Tibial nerve (tissue), 4 donors: ENCODE data around the gene ZP2. TPM values are rescaled to one million over a fixed set of nuclear protein-coding genes. Genes with fewer than 3 reads are reported as not detected.

Experiments used
- DNase-seq, 2 donors: peaks; one replicate each; pipeline ENCODE4 v3.0.0-alpha.2; 2019; ENCODE audit warnings: low spot score in 2 of 2
- H3K27ac ChIP-seq, 4 donors: fragments of 200-600 bp; sonication (generic) in 3 of 4; one replicate each; pipeline ENCODE4 v1.5.1; 2017 to 2019; ENCODE audit warnings: mild to moderate bottlenecking in 1 of 4
- H3K27me3 ChIP-seq, 2 donors: fragments of 200-600 bp; sonication (generic) in 1 of 2; one replicate each; pipeline versions ENCODE4 v1.5.1 to v1.6.0; 2017 to 2019
- H3K36me3 ChIP-seq, 3 donors: fragments of 200-600 bp; sonication (generic); one replicate each; pipeline ENCODE4 v1.5.1; 2018 to 2019
- H3K4me1 ChIP-seq, 4 donors: fragments of 200-600 bp; sonication (generic) in 3 of 4; one replicate each; pipeline ENCODE4 v1.5.1; 2017 to 2019
- H3K4me3 ChIP-seq, 4 donors: fragments of 200-600 bp; sonication (generic) in 3 of 4; one replicate each; pipeline ENCODE4 v1.5.1; 2017 to 2019; ENCODE audit warnings: mild to moderate bottlenecking in 1 of 4, moderate library complexity in 1 of 4
- H3K9me3 ChIP-seq, 4 donors: fragments of 200-600 bp; sonication (generic) in 3 of 4; one replicate each; pipeline ENCODE4 v1.5.1; 2017 to 2019
- EP300 ChIP-seq, 2 donors: sonication (generic); formaldehyde crosslinking; IDR thresholded peaks; one replicate each; pipeline ENCODE4 v1.6.1; 2017; ENCODE audit warnings: antibody characterized with exemption in 2 of 2, mild to moderate bottlenecking in 1 of 2
- POLR2A ChIP-seq, 2 donors: fragments of 450-650 bp; IDR thresholded peaks; one replicate each; pipeline ENCODE4 v1.6.1; 2017; ENCODE audit warnings: antibody characterized with exemption in 2 of 2, mild to moderate bottlenecking in 2 of 2, moderate library complexity in 2 of 2
- WGBS, 2 donors: methylation state at CpG; one replicate each; pipeline ENCODE4 v1.1.5; 2018; 5-methylcytosine and 5-hydroxymethylcytosine counted together
- total RNA-seq, 4 donors: library from RNA; depleted of rRNA; stranded (reverse); fragments of >200 nt; gene quantifications; one replicate each; pipeline ENCODE4 v1.1.0, GENCODE V29; 2016
- TF ChIP-seq, protein P1 (sequence below), 5 experiments: fragments of 200-600 bp in 3 of 5; fragments of 450-650 bp in 2 of 5; sonication (generic) in 3 of 5; IDR thresholded peaks; one replicate each; pipeline ENCODE4 v1.5.1; 2016 to 2019; ENCODE audit warnings: antibody characterized with exemption in 5 of 5, mild to moderate bottlenecking in 3 of 5, moderate library complexity in 2 of 5

Gene ZP2
- total RNA-seq, 4 donors from 2014 or later, result not detected

DNA sequence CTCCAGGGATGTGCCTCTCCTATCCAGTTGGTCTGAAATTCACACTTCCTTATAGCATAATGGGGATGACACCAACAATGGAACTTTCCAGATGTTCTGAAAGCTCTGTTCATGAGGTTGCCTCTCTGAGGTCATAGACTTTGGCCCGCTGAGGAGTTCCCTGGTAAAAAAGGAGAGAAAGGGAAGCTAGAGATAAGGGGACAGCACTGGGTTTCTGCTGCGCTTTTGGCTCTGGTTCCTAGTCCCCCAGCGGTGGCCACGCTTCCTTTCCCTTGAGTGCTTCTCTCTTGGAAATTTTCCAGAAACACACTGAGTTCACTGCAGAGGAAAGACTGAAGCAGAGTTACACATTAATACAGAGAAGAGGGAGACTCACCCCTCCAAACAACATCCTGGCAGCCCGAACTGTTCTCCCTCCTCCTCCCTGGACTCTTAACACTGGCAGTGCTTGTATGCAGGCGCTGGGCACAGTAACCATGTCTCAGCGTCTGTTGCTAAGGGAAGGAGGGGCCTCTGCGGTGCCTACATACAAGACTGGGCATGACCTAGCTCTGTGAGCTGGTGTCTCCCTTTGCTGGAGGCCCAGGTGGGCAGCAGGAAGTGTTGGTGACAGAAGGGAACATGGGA, 60.9 kb downstream of the ZP2 start, which contains the start of gene DNAH3:
TSS of gene DNAH3 (minus strand) at position 472 of the 627 bp plus-strand sequence. CDS start 527 bp downstream, outside the sequence.
- Histone ChIP-seq H3K4me1 (peaks cover 0 to 3% (median 0%) of the 10 kb centered on the region in 4 donors), H3K9me3 (no peaks in the 10 kb centered on the region), H3K27ac (no peak within 1 kb of the TSS), H3K4me3 (no peak within 1 kb of the TSS), H3K36me3 (no peaks in the 10 kb centered on the region), H3K27me3 (peaks cover 0 to 8% of the 10 kb centered on the region in 2 donors)
- 20 to 23% methylated on average over 7 to 8 of the region's 8 CpGs for WGBS, 2 donors
- no peak for DNase-seq
- TF ChIP-seq EP300 (IDR thresholded peaks at IDR 0.05) (no peak), POLR2A (IDR thresholded peaks at IDR 0.05) (no peak)
- TF ChIP-seq, protein P1, sequence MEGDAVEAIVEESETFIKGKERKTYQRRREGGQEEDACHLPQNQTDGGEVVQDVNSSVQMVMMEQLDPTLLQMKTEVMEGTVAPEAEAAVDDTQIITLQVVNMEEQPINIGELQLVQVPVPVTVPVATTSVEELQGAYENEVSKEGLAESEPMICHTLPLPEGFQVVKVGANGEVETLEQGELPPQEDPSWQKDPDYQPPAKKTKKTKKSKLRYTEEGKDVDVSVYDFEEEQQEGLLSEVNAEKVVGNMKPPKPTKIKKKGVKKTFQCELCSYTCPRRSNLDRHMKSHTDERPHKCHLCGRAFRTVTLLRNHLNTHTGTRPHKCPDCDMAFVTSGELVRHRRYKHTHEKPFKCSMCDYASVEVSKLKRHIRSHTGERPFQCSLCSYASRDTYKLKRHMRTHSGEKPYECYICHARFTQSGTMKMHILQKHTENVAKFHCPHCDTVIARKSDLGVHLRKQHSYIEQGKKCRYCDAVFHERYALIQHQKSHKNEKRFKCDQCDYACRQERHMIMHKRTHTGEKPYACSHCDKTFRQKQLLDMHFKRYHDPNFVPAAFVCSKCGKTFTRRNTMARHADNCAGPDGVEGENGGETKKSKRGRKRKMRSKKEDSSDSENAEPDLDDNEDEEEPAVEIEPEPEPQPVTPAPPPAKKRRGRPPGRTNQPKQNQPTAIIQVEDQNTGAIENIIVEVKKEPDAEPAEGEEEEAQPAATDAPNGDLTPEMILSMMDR (IDR thresholded peaks at IDR 0.05), result no peak

Other genes starting within 250 kb of the ZP2 start
- not detected for gene DNAH3, start 60.7 kb downstream of the ZP2 start, total RNA-seq
- gene LDAF1, start 52.9 kb downstream of the ZP2 start, total RNA-seq, result 10 to 100 TPM; 24.3 to 57.0 (median 39.3) TPM
- gene ANKS4B, start 22.1 kb upstream of the ZP2 start, total RNA-seq, result under 1 TPM in 1 of 4 donors, not detected in 3; 0.20 TPM
- not detected for gene CRYM, start 66.7 kb upstream of the ZP2 start, total RNA-seq